OCI-LY1 (cell line): ENCODE data around the gene WFDC9.
"Not testable (repeated sequence)": the region's sequence is repeated elsewhere in the genome, so short reads cannot be mapped to it uniquely, and the experiment has no call there.

Source experiments
- H2AFZ ChIP-seq: fragments of 200-600 bp; sonication (generic), shearing (Covaris generic); 2 replicates; pipeline ENCODE4 v1.6.0; 2014; ENCODE audit warnings: antibody characterized with exemption, mild to moderate bottlenecking, low read length
- H3F3A ChIP-seq: fragments of 200-600 bp; sonication (generic), shearing (Covaris generic); 2 replicates; pipeline ENCODE4 v1.6.0; 2014; ENCODE audit warnings: mild to moderate bottlenecking, antibody characterized with exemption, low read length, moderate library complexity; ENCODE audit not compliant: insufficient read depth
- H3K27ac ChIP-seq: fragments of 200-600 bp; sonication (generic); 2 replicates; pipeline ENCODE4 v1.5.1; 2014; ENCODE audit warnings: low read length, mixed run types, mild to moderate bottlenecking, low read depth; ENCODE audit not compliant: poor library complexity, severe bottlenecking
- H3K27me3 ChIP-seq: fragments of 200-600 bp; sonication (generic); 2 replicates; pipeline ENCODE4 v1.6.0; 2014; ENCODE audit warnings: antibody characterized with exemption, mild to moderate bottlenecking, low read length, moderate library complexity; ENCODE audit not compliant: insufficient read depth
- H3K36me3 ChIP-seq: fragments of 200-600 bp; sonication (generic); 2 replicates; pipeline ENCODE4 v1.6.1; 2014; ENCODE audit warnings: mild to moderate bottlenecking, antibody characterized with exemption, low read length, moderate library complexity, mixed read lengths; ENCODE audit not compliant: insufficient read depth
- H3K4me1 ChIP-seq: fragments of 200-600 bp; sonication (generic); 2 replicates; pipeline ENCODE4 v1.5.1; 2014; ENCODE audit warnings: mild to moderate bottlenecking, low read length, moderate library complexity; ENCODE audit not compliant: insufficient read depth, severe bottlenecking
- H3K4me2 ChIP-seq: fragments of 200-600 bp; sonication (generic), shearing (Covaris generic); 2 replicates; pipeline ENCODE4 v1.6.1; 2014; ENCODE audit warnings: low read length
- H3K4me3 ChIP-seq: fragments of 200-600 bp; sonication (generic); 2 replicates; pipeline ENCODE4 v1.5.1; 2014; ENCODE audit warnings: low read length, low read depth, mild to moderate bottlenecking, mixed read lengths; ENCODE audit not compliant: poor library complexity, severe bottlenecking
- H3K79me2 ChIP-seq: fragments of 200-600 bp; shearing (Covaris generic); 2 replicates; pipeline ENCODE4 v1.6.1; 2016; ENCODE audit warnings: mixed run types, low read length, mixed read lengths; ENCODE audit not compliant: insufficient read depth
- H3K9ac ChIP-seq: fragments of 200-600 bp; sonication (generic), shearing (Covaris generic); 2 replicates; pipeline ENCODE4 v1.6.1; 2014; ENCODE audit warnings: mild to moderate bottlenecking, low read length, mixed read lengths
- H3K9me2 ChIP-seq: fragments of 200-600 bp; sonication (generic), shearing (Covaris generic); 2 replicates; pipeline ENCODE4 v1.6.1; 2014; ENCODE audit warnings: low read depth, mild to moderate bottlenecking, low read length, mixed read lengths
- H3K9me3 ChIP-seq: fragments of 200-600 bp; shearing (Covaris generic); 2 replicates; pipeline ENCODE4 v1.6.1; 2014; ENCODE audit warnings: low read length, mixed read lengths
- H4K20me1 ChIP-seq: fragments of 200-600 bp; sonication (generic), shearing (Covaris generic); 2 replicates; pipeline ENCODE4 v1.6.0; 2016; ENCODE audit warnings: mild to moderate bottlenecking, low read length; ENCODE audit not compliant: insufficient read depth
- EZH2 ChIP-seq: fragments of 200-600 bp; sonication (generic), shearing (Covaris generic); IDR thresholded peaks from 2 replicates; pipeline ENCODE4 v1.8.0; 2017; ENCODE audit warnings: borderline replicate concordance, mixed run types, mild to moderate bottlenecking, antibody characterized with exemption, low read length, moderate library complexity, mixed read lengths
- TF ChIP-seq, protein P1 (sequence below): fragments of 200-600 bp; sonication (generic), shearing (Covaris generic); IDR thresholded peaks from 2 replicates; pipeline ENCODE4 v1.5.1; 2017; ENCODE audit warnings: mild to moderate bottlenecking, antibody characterized with exemption, low read length, moderate library complexity, mixed read lengths

WFDC9 gene

DNA sequence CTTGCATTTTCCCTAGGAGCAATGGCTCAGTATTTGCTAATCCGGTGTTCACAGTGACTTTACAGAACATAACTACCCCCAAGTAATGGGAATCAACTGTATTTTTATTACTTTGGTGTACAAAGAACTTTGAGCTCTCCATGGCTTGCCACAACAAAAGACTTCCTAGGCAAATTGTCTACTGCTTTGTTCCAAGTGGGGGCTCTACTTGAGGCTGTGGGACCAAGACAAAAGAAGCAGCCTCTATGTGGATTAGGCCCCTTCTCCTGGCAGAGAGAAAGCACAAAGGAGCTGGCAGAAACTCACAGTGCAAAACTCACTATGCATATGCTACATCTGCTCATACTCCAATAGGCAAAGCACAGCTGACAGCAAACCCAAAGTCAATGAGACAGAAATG lies 52.9 kb downstream of the WFDC9 start:
- no peak overlapping the region for H3K9ac ChIP-seq
- no peak overlapping the region for H2AFZ ChIP-seq

DNA sequence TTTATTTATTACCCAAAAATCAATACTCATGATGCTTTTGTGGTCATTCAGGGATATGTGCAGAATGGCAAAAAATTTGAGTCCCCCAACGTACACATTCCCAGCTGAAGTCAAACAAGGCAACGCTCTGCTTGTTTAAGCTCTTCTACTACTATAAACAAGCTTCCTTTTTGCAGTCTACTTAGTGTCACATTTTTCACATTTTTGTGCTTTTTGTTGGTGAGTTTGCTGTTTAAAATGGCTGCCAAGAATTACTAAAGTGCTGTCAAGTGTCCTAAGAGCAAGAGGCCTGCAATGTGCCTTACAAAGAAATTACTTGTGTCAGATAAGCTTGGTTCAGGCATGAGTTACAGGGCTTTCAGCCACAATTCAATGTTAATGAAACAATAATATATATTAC lies 54.1 kb downstream of the WFDC9 start:
- Histone ChIP-seq H3F3A (no peaks in the 10 kb centered on the region), H3K9me3 (no peaks in the 10 kb centered on the region), H4K20me1 (no peaks in the 10 kb centered on the region), H3K27ac (no peak overlapping the region), H3K9me2 (no peaks in the 10 kb centered on the region), H3K27me3 (no peaks in the 10 kb centered on the region), H3K4me1 (no peaks in the 10 kb centered on the region), H2AFZ (no peak overlapping the region), H3K4me2 (no peak overlapping the region), H3K36me3 (no peaks in the 10 kb centered on the region), H3K9ac (no peak overlapping the region), H3K79me2 (no peaks in the 10 kb centered on the region), H3K4me3 (no peak overlapping the region)
- TF ChIP-seq, protein P1, sequence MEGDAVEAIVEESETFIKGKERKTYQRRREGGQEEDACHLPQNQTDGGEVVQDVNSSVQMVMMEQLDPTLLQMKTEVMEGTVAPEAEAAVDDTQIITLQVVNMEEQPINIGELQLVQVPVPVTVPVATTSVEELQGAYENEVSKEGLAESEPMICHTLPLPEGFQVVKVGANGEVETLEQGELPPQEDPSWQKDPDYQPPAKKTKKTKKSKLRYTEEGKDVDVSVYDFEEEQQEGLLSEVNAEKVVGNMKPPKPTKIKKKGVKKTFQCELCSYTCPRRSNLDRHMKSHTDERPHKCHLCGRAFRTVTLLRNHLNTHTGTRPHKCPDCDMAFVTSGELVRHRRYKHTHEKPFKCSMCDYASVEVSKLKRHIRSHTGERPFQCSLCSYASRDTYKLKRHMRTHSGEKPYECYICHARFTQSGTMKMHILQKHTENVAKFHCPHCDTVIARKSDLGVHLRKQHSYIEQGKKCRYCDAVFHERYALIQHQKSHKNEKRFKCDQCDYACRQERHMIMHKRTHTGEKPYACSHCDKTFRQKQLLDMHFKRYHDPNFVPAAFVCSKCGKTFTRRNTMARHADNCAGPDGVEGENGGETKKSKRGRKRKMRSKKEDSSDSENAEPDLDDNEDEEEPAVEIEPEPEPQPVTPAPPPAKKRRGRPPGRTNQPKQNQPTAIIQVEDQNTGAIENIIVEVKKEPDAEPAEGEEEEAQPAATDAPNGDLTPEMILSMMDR: no peak
- TF ChIP-seq EZH2: no peak

More for the DNA sequence above, 52.9 kb downstream of the WFDC9 start:
- Histone ChIP-seq H3F3A (no peaks in the 10 kb centered on the region), H3K9me2 (no peaks in the 10 kb centered on the region), H3K79me2 (no peaks in the 10 kb centered on the region), H3K4me1 (no peaks in the 10 kb centered on the region), H3K36me3 (no peaks in the 10 kb centered on the region), H3K4me3 (no peak overlapping the region), H3K9me3 (no peaks in the 10 kb centered on the region), H3K27ac (no peak overlapping the region), H3K4me2 (no peak overlapping the region), H4K20me1 (no peaks in the 10 kb centered on the region), H3K27me3 (no peaks in the 10 kb centered on the region)
- no peak for TF ChIP-seq EZH2
- TF ChIP-seq, protein P1: no peak

DNA sequence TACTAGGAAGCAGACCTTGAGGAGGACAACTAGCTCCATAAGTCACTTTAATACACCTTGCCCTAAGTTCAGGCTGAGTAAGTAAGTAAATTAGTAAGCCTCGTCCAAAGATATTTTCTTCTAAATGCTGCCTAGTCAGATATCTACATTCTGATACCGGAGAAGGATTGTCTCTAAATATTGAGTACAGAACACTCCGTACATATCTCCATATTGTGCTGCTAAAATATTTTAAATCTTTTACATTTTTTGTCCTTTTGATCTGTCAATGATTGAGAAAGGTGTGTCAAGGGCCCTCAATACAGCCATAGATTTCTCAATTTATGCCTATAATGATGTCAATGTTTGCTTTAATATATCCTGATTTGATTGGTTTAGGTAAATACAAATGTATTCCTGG lies 55.2 kb downstream of the WFDC9 start:
- H3K4me3 ChIP-seq: no peak overlapping the region
- H3K27me3 ChIP-seq: no peaks in the 10 kb centered on the region
- H3K9ac ChIP-seq: no peak overlapping the region
- H3K36me3 ChIP-seq: no peaks in the 10 kb centered on the region
- no peaks in the 10 kb centered on the region for H3K79me2 ChIP-seq
- TF ChIP-seq, protein P1: no peak
- no peak for TF ChIP-seq EZH2
- no peaks in the 10 kb centered on the region for H3K9me3 ChIP-seq
- H2AFZ ChIP-seq: no peak overlapping the region
- no peak overlapping the region for H3K4me2 ChIP-seq
- no peaks in the 10 kb centered on the region for H3K4me1 ChIP-seq
- no peaks in the 10 kb centered on the region for H3K9me2 ChIP-seq
- no peaks in the 10 kb centered on the region for H3F3A ChIP-seq
- no peak overlapping the region for H3K27ac ChIP-seq
- no peaks in the 10 kb centered on the region for H4K20me1 ChIP-seq

DNA sequence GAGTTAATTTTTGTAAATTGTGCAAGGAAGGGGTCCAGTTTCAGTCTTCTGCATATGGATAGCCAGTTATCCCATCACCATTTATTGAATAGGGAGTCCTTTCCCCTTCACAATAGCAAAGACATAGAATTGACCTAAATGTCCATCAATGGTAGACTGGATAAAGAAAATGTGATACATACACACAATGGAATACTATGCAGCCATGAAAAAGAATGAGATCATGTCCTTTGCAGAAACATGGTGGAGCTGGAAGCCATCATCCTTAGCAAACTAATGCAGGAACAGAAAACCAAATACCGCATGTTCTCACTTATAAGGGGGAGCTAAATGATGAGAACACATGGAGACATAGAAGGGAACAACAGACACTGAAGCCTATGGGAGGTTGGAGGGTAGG lies 61.4 kb downstream of the WFDC9 start:
- not testable (repeated sequence) for H2AFZ ChIP-seq, H3K9ac ChIP-seq, H3K4me2 ChIP-seq

More for the DNA sequence above, 61.4 kb downstream of the WFDC9 start:
- not testable (repeated sequence) for H3K79me2 ChIP-seq, H4K20me1 ChIP-seq, H3K9me2 ChIP-seq, H3K27me3 ChIP-seq, H3F3A ChIP-seq, H3K4me1 ChIP-seq, H3K9me3 ChIP-seq, H3K4me3 ChIP-seq, H3K36me3 ChIP-seq, H3K27ac ChIP-seq
